ENCODE results near the gene PPP1R3E. TPM values are rescaled to one million over a fixed set of nuclear protein-coding genes. Genes with fewer than 3 reads are reported as not detected.

PPP1R3E gene
- total and polyA plus RNA-seq, 2 of the 13 experiments (the other 11 are each of a cell fraction or from before 2014, with no cell fraction given), result 16.5 to 26.5 TPM

DNA sequence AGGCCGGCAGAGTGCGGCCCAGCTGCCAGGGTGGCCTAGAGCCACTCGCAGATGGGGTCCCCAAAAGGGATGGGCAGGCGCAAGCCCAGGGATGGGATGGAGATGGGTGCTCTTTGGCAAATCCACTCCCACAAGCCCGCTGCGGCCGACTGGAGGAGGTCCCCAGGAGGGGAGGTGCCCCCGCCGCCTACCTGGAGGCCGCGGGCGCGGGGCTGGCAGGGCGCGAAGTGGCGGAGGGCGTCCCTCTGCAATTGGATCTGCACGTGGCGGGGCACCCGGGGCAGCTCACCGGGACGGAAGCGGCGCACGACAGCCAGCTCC is 730 bp downstream of the PPP1R3E start (continued):
- TF ChIP-seq, protein P1, sequence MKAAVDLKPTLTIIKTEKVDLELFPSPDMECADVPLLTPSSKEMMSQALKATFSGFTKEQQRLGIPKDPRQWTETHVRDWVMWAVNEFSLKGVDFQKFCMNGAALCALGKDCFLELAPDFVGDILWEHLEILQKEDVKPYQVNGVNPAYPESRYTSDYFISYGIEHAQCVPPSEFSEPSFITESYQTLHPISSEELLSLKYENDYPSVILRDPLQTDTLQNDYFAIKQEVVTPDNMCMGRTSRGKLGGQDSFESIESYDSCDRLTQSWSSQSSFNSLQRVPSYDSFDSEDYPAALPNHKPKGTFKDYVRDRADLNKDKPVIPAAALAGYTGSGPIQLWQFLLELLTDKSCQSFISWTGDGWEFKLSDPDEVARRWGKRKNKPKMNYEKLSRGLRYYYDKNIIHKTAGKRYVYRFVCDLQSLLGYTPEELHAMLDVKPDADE (CRISPR knock-in tag; IDR thresholded peaks at IDR 0.05), result 0 out of 2 replicates have a peak, but pooled peaks have one; percentile 82
- TF ChIP-seq ZNF672 (CRISPR knock-in tag; IDR thresholded peaks at IDR 0.05) (no peak), SPEN (CRISPR knock-in tag; IDR thresholded peaks at IDR 0.05; ENCODE audit: low read depth) (peak; percentile 74), SNRNP70 (IDR thresholded peaks at IDR 0.05; ENCODE audit: low read depth, low read length) (no peak), ZNF552 (CRISPR knock-in tag; IDR thresholded peaks at IDR 0.05; ENCODE audit: borderline replicate concordance) (peak; percentile 98), ZNF761 (CRISPR knock-in tag; conservative IDR thresholded peaks at IDR 0.05) (peak; percentile 80), MBD4 (IDR thresholded peaks at IDR 0.05; ENCODE audit: borderline replicate concordance, low read length) (no peak), MAZ (IDR thresholded peaks at IDR 0.05; ENCODE audit: borderline replicate concordance, low read depth, low read length) (no peak; the same call in 1 of the 2 replicates), MAZ (CRISPR knock-in tag; IDR thresholded peaks at IDR 0.05; ENCODE audit: low read depth) (peak; percentile 18; the same call in 1 of the 2 replicates), HOXA7 (CRISPR knock-in tag; IDR thresholded peaks at IDR 0.05) (no peak), NFE2 (CRISPR knock-in tag; IDR thresholded peaks at IDR 0.05) (peak; percentile 27; the same call in 1 of the 2 replicates), ZNF746 (CRISPR knock-in tag; IDR thresholded peaks at IDR 0.05) (no peak), MBNL3 (CRISPR knock-in tag; conservative IDR thresholded peaks at IDR 0.05) (0 out of 2 replicates have a peak, but pooled peaks have one; percentile 80), ZSCAN20 (CRISPR knock-in tag; IDR thresholded peaks at IDR 0.05; ENCODE audit: borderline replicate concordance) (peak; percentile 99; the same call in 1 of the 2 replicates), EED (CRISPR knock-in tag; IDR thresholded peaks at IDR 0.05) (0 out of 2 replicates have a peak, but pooled peaks have one; percentile 96), KDM2A (CRISPR knock-in tag; IDR thresholded peaks at IDR 0.05; ENCODE audit: borderline replicate concordance, low read depth) (peak; percentile 50), SP4 (CRISPR knock-in tag; IDR thresholded peaks at IDR 0.05) (no peak), TCF7 (IDR thresholded peaks at IDR 0.05; ENCODE audit: low read depth) (no peak)
- TF ChIP-seq, protein P2, sequence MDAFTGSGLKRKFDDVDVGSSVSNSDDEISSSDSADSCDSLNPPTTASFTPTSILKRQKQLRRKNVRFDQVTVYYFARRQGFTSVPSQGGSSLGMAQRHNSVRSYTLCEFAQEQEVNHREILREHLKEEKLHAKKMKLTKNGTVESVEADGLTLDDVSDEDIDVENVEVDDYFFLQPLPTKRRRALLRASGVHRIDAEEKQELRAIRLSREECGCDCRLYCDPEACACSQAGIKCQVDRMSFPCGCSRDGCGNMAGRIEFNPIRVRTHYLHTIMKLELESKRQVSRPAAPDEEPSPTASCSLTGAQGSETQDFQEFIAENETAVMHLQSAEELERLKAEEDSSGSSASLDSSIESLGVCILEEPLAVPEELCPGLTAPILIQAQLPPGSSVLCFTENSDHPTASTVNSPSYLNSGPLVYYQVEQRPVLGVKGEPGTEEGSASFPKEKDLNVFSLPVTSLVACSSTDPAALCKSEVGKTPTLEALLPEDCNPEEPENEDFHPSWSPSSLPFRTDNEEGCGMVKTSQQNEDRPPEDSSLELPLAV (CRISPR knock-in tag; conservative IDR thresholded peaks at IDR 0.05; ENCODE audit: low read depth), result no peak
- TF ChIP-seq, protein P3, sequence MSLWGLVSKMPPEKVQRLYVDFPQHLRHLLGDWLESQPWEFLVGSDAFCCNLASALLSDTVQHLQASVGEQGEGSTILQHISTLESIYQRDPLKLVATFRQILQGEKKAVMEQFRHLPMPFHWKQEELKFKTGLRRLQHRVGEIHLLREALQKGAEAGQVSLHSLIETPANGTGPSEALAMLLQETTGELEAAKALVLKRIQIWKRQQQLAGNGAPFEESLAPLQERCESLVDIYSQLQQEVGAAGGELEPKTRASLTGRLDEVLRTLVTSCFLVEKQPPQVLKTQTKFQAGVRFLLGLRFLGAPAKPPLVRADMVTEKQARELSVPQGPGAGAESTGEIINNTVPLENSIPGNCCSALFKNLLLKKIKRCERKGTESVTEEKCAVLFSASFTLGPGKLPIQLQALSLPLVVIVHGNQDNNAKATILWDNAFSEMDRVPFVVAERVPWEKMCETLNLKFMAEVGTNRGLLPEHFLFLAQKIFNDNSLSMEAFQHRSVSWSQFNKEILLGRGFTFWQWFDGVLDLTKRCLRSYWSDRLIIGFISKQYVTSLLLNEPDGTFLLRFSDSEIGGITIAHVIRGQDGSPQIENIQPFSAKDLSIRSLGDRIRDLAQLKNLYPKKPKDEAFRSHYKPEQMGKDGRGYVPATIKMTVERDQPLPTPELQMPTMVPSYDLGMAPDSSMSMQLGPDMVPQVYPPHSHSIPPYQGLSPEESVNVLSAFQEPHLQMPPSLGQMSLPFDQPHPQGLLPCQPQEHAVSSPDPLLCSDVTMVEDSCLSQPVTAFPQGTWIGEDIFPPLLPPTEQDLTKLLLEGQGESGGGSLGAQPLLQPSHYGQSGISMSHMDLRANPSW (CRISPR knock-in tag; IDR thresholded peaks at IDR 0.05; ENCODE audit: borderline replicate concordance), result no peak; the same call in 1 of the 2 replicates
